HepG2 (cell line): ENCODE measurements around the gene HTR2A. TPM values are rescaled to one million over a fixed set of nuclear protein-coding genes. Genes with fewer than 3 reads are reported as not detected.

Experiments
- EEA1 ChIP-seq: sonication (generic); formaldehyde crosslinking; IDR thresholded peaks from 2 replicates; pipeline ENCODE4 v1.5.1; 2020; ENCODE audit warnings: mild to moderate bottlenecking, missing genetic modification reagents, borderline replicate concordance
- GMEB2 ChIP-seq: IDR thresholded peaks from 2 replicates; pipeline ENCODE4 v1.6.1; 2016; ENCODE audit warnings: missing biosample characterization, missing genetic modification reagents, low read depth
- HMG20A ChIP-seq: IDR thresholded peaks from 2 replicates; pipeline ENCODE4 v1.6.1; 2016; ENCODE audit warnings: borderline replicate concordance
- JDP2 ChIP-seq: sonication (generic); formaldehyde crosslinking; IDR thresholded peaks from 2 replicates; pipeline ENCODE4 v1.8.1; 2022; ENCODE audit warnings: missing genetic modification reagents, borderline replicate concordance
- KMT2B ChIP-seq: IDR thresholded peaks from 2 replicates; pipeline ENCODE4 v1.6.1; 2016; ENCODE audit warnings: missing genetic modification reagents, missing compliant biosample characterization
- MAF1 ChIP-seq: sonication (generic); formaldehyde crosslinking; IDR thresholded peaks from 2 replicates; pipeline ENCODE4 v1.5.0; 2020; ENCODE audit warnings: missing genetic modification reagents, borderline replicate concordance
- MIER2 ChIP-seq: IDR thresholded peaks from 2 replicates; pipeline ENCODE4 v1.6.1; 2016; ENCODE audit warnings: missing biosample characterization, missing genetic modification reagents
- MTA3 ChIP-seq: sonication (generic); formaldehyde crosslinking; IDR thresholded peaks from 2 replicates; pipeline ENCODE4 v1.4.0; 2020; ENCODE audit warnings: missing genetic modification reagents
- NFKBIZ ChIP-seq: IDR thresholded peaks from 2 replicates; pipeline ENCODE4 v1.6.1; 2018; ENCODE audit warnings: missing genetic modification reagents, missing compliant biosample characterization
- NFYC ChIP-seq: IDR thresholded peaks from 2 replicates; pipeline ENCODE4 v1.6.1; 2016; ENCODE audit warnings: missing genetic modification reagents, missing compliant biosample characterization
- PAF1 ChIP-seq: IDR thresholded peaks from 2 replicates; pipeline ENCODE4 v1.6.1; 2016; ENCODE audit warnings: missing genetic modification reagents, missing compliant biosample characterization
- POGK ChIP-seq: sonication (generic); formaldehyde crosslinking; conservative IDR thresholded peaks from 2 replicates; pipeline ENCODE4 v1.8.0; 2022; ENCODE audit warnings: mild to moderate bottlenecking, moderate library complexity, missing genetic modification reagents
- PRPF4 ChIP-seq: fragments of 200-400 bp; formaldehyde crosslinking; IDR thresholded peaks from 2 replicates; pipeline ENCODE4 v1.6.1; 2016; ENCODE audit warnings: low read length, low read depth; ENCODE audit not compliant: poor library complexity, severe bottlenecking
- RAD21 ChIP-seq: fragments of 450-650 bp; formaldehyde crosslinking; IDR thresholded peaks from 2 replicates; pipeline ENCODE4 v1.5.0; 2020; ENCODE audit warnings: mild to moderate bottlenecking
- RARA ChIP-seq: IDR thresholded peaks from 2 replicates; pipeline ENCODE4 v1.6.1; 2016; ENCODE audit warnings: missing genetic modification reagents, missing compliant biosample characterization
- RCOR2 ChIP-seq: IDR thresholded peaks from 2 replicates; pipeline ENCODE4 v1.6.1; 2016; ENCODE audit warnings: missing biosample characterization, missing genetic modification reagents
- SALL2 ChIP-seq: sonication (generic); formaldehyde crosslinking; IDR thresholded peaks from 2 replicates; pipeline ENCODE4 v1.8.1; 2023; ENCODE audit warnings: mild to moderate bottlenecking, missing genetic modification reagents, inconsistent platforms
- SRSF9 ChIP-seq: fragments of 200-400 bp; formaldehyde crosslinking; IDR thresholded peaks from 2 replicates; pipeline ENCODE4 v1.6.1; 2018; ENCODE audit warnings: borderline replicate concordance, mild to moderate bottlenecking, low read depth, low read length; ENCODE audit not compliant: insufficient read depth, poor library complexity, severe bottlenecking
- TEAD3 ChIP-seq: optimal IDR thresholded peaks from 2 replicates; pipeline ENCODE3; 2016; ENCODE audit warnings: borderline replicate concordance
- U2AF2 ChIP-seq: fragments of 200-400 bp; formaldehyde crosslinking; IDR thresholded peaks from 2 replicates; pipeline ENCODE4 v1.6.1; 2017; ENCODE audit warnings: low read depth, mild to moderate bottlenecking, low read length
- ZBTB1 ChIP-seq: sonication (generic); formaldehyde crosslinking; IDR thresholded peaks from 2 replicates; pipeline ENCODE4 v1.4.0; 2020; ENCODE audit warnings: missing genetic modification reagents, borderline replicate concordance
- ZFAT ChIP-seq: sonication (generic); formaldehyde crosslinking; conservative IDR thresholded peaks from 2 replicates; pipeline ENCODE4 v1.8.1; 2023; ENCODE audit warnings: missing genetic modification reagents, inconsistent platforms
- ZFP36L2 ChIP-seq: sonication (generic); formaldehyde crosslinking; IDR thresholded peaks from 2 replicates; pipeline ENCODE4 v1.4.0; 2020; ENCODE audit warnings: missing genetic modification reagents
- ZNF30 ChIP-seq: sonication (generic); formaldehyde crosslinking; IDR thresholded peaks from 2 replicates; pipeline ENCODE4 v1.5.0; 2020; ENCODE audit warnings: mild to moderate bottlenecking, missing genetic modification reagents
- ZNF432 ChIP-seq: sonication (generic); formaldehyde crosslinking; IDR thresholded peaks from 2 replicates; pipeline ENCODE4 v1.5.0; 2020; ENCODE audit warnings: missing genetic modification reagents, mild to moderate bottlenecking, borderline replicate concordance
- ZNF75D ChIP-seq: sonication (generic); formaldehyde crosslinking; IDR thresholded peaks from 2 replicates; pipeline ENCODE4 v1.8.1; 2023; ENCODE audit warnings: missing genetic modification reagents, mild to moderate bottlenecking, borderline replicate concordance
- ZNF772 ChIP-seq: sonication (generic); formaldehyde crosslinking; IDR thresholded peaks from 2 replicates; pipeline ENCODE4 v1.5.0; 2020; ENCODE audit warnings: mild to moderate bottlenecking, missing genetic modification reagents
- ZNF883 ChIP-seq: sonication (generic); formaldehyde crosslinking; IDR thresholded peaks from 2 replicates; pipeline ENCODE4 v1.5.1; 2020; ENCODE audit warnings: mild to moderate bottlenecking, missing genetic modification reagents; ENCODE audit errors: not compliant biosample characterization
- ZSCAN22 ChIP-seq: sonication (generic); formaldehyde crosslinking; IDR thresholded peaks from 2 replicates; pipeline ENCODE4 v1.4.0; 2020; ENCODE audit warnings: mild to moderate bottlenecking, missing genetic modification reagents
- polyA plus RNA-seq, 8 experiments: library from polyadenylated mRNA; depleted of rRNA in 3 of 8; stranded (reverse) in 7 of 8; unstranded in 1 of 8; fragments of >200 nt; fragmentation: Illumina TruSeq in 4 of 8; extraction: Trizol in 4 of 8; gene quantifications; 2 replicates each; pipeline versions ENCODE4 v1.2.1 to v1.2.3, GENCODE V29; 2011 to 2016; ENCODE audit warnings: low read depth in 4 of 8, missing spikeins in 1 of 8, mixed read lengths in 1 of 8; ENCODE audit not compliant: insufficient read depth in 1 of 8
- total RNA-seq, 5 experiments: library from RNA; depleted of rRNA; stranded (reverse); fragments of >200 nt; fragmentation: Illumina TruSeq; extraction: Trizol; gene quantifications; 2 replicates each; pipeline ENCODE4 v1.2.3, GENCODE V29; 2016; ENCODE audit warnings: low read depth in 1 of 5

The HTR2A gene
- total and polyA plus RNA-seq, 2 of the 13 experiments (the other 11 are each of a cell fraction or from before 2014, with no cell fraction given): not detected

GRCh38 chr13:46796515-46797474 lies 100.1 kb downstream of the HTR2A start, which contains the start of gene ESD (continued):
- TF ChIP-seq ZNF432 (no peak), ZNF772 (CRISPR knock-in tag) (no peak; the same call in 1 of the 2 replicates), SALL2 (CRISPR knock-in tag) (peak; percentile 64; the same call in 1 of the 2 replicates), MAF1 (CRISPR knock-in tag) (no peak; the same call in 1 of the 2 replicates), ZSCAN22 (CRISPR knock-in tag) (no peak; the same call in 1 of the 2 replicates), TEAD3 (CRISPR knock-in tag) (peak; percentile 22), ZNF883 (CRISPR knock-in tag) (peak; percentile 80), ZFP36L2 (CRISPR knock-in tag) (no peak), HMG20A (CRISPR knock-in tag) (no peak), PAF1 (no peak), RAD21 (CRISPR knock-in tag) (no peak), MTA3 (CRISPR knock-in tag) (no peak), ZNF75D (0 out of 2 replicates have a peak, but pooled peaks have one; percentile 82), NFYC (peak; percentile 66), PRPF4 (no peak), U2AF2 (no peak), GMEB2 (CRISPR knock-in tag) (no peak), SRSF9 (no peak), KMT2B (peak; percentile 71; the same call in 1 of the 2 replicates), JDP2 (no peak; the same call in 1 of the 2 replicates), EEA1 (CRISPR knock-in tag) (no peak), RCOR2 (no peak), ZNF30 (CRISPR knock-in tag) (peak; percentile 81), MIER2 (CRISPR knock-in tag) (no peak), RARA (no peak; the same call in none of the 2 replicates), ZFAT (CRISPR knock-in tag) (0 out of 2 replicates have a peak, but pooled peaks have one; percentile 62), NFKBIZ (CRISPR knock-in tag) (0 out of 2 replicates have a peak, but pooled peaks have one; percentile 33), ZBTB1 (CRISPR knock-in tag) (no peak), POGK (peak; percentile 83)
